NCI-H82 treated with DMSO at 0.1 percent for 48 hours (cell line): ENCODE measurements around the gene HABP2.

Experiments
- DNase-seq: peaks from one replicate; lab custom pipeline; 2025; ENCODE audit not compliant: unreplicated experiment; lab: John Stamatoyannopoulos, UW

HABP2 gene

GRCh38 chr10:113600569-113600968, 47.7 kb downstream of the HABP2 start:
- no peak for DNase-seq

- no peak for DNase-seq
Measured at GRCh38 chr10:113603057-113603777, 50.4 kb downstream of the HABP2 start.

GRCh38 chr10:113604572-113604971, 51.7 kb downstream of the HABP2 start:
- no peak for DNase-seq

GRCh38 chr10:113605268-113605978, 52.6 kb downstream of the HABP2 start:
- no peak for DNase-seq

GRCh38 chr10:113609704-113610108, 56.9 kb downstream of the HABP2 start:
- DNase-seq = no peak

GRCh38 chr10:113610631-113611601, 58.1 kb downstream of the HABP2 start:
- DNase-seq = no peak

- DNase-seq = no peak
Measured at GRCh38 chr10:113612154-113612553, 59.3 kb downstream of the HABP2 start.

GRCh38 chr10:113613427-113613826, 60.6 kb downstream of the HABP2 start:
- DNase-seq = no peak

GRCh38 chr10:113613977-113614690, 61.3 kb downstream of the HABP2 start:
- DNase-seq = no peak

- DNase-seq = no peak
Measured at GRCh38 chr10:113616244-113617074, 63.6 kb downstream of the HABP2 start.

- no peak for DNase-seq
Measured at GRCh38 chr10:113617086-113617485, 64.2 kb downstream of the HABP2 start.

GRCh38 chr10:113618338-113618737, 65.5 kb downstream of the HABP2 start:
- no peak for DNase-seq

GRCh38 chr10:113619401-113619800, 66.5 kb downstream of the HABP2 start:
- no peak for DNase-seq

- no peak for DNase-seq
Measured at GRCh38 chr10:113620511-113620910, 67.7 kb downstream of the HABP2 start.

- no peak for DNase-seq
Measured at GRCh38 chr10:113620936-113621335, 68.1 kb downstream of the HABP2 start.

GRCh38 chr10:113621799-113622198, 68.9 kb downstream of the HABP2 start:
- DNase-seq = no peak

GRCh38 chr10:113622831-113623230, 70.0 kb downstream of the HABP2 start:
- no peak for DNase-seq

GRCh38 chr10:113625461-113626186, 72.8 kb downstream of the HABP2 start:
- DNase-seq = no peak

- no peak for DNase-seq
Measured at GRCh38 chr10:113626809-113627355, 74.0 kb downstream of the HABP2 start.
